ENCODE data around the gene GALNT7. TPM values are rescaled to one million over a fixed set of nuclear protein-coding genes. Genes with fewer than 3 reads are reported as not detected.

Gene GALNT7
- total and polyA plus RNA-seq, 10 of the 15 experiments (the other 5 are each of a cell fraction or from before 2014, with no cell fraction given), result 14.2 to 33.2 (median 28.9) TPM

GRCh38 chr4:173235050-173235449, 66.4 kb downstream of the GALNT7 start:
- Histone ChIP-seq H3K4me3 (no peak overlapping the region), H3K79me2 (ENCODE audit: control insufficient read depth, insufficient read depth, low read length) (peaks cover 1% of the 10 kb centered on the region), H3K36me3 (ENCODE audit: control insufficient read depth in 2 of 2, insufficient read depth in 2 of 2, low read length in 1 of 2) (peaks cover 0 to 4% of the 10 kb centered on the region in 2 experiments; a peak in 1 of 4 replicates), H3K4me1 (ENCODE audit: control insufficient read depth, insufficient read depth, low read length) (no peaks in the 10 kb centered on the region), H3K9ac (ENCODE audit: control insufficient read depth, insufficient read depth, low read length) (no peak overlapping the region), H3K4me2 (ENCODE audit: control insufficient read depth, insufficient read depth) (no peak overlapping the region), H3K9me3 (replicated peaks; ENCODE audit: control insufficient read depth, insufficient read depth, low read length) (no peaks in the 10 kb centered on the region; the same call in 1 of the 3 replicates), H3K27ac (ENCODE audit: control insufficient read depth, insufficient read depth) (no peak overlapping the region), H4K20me1 (ENCODE audit: control insufficient read depth, insufficient read depth) (no peaks in the 10 kb centered on the region), H2AFZ (ENCODE audit: control insufficient read depth, low read depth, low read length) (no peak overlapping the region), H3K27me3 (replicated peaks in 1 of 2; ENCODE audit: control insufficient read depth in 2 of 2, insufficient read depth in 2 of 2, low read length in 1 of 2) (no peaks in the 10 kb centered on the region)
- DNase-seq (ENCODE audit: low read depth, low spot score), result no peak
- no peak for TF ChIP-seq TARDBP (IDR thresholded peaks at IDR 0.05; ENCODE audit: borderline replicate concordance)
- no peak for TF ChIP-seq ZBTB33 (IDR thresholded peaks at IDR 0.05)
- TF ChIP-seq USF2 (IDR thresholded peaks at IDR 0.05; ENCODE audit: borderline replicate concordance, low read depth, low read length), result no peak
- TF ChIP-seq HSF1 (IDR thresholded peaks at IDR 0.05; ENCODE audit: low read depth, low read length), result no peak
- no peak for TF ChIP-seq SKIL (IDR thresholded peaks at IDR 0.05; ENCODE audit: low read depth, poor library complexity, severe bottlenecking)
- TF ChIP-seq ZBTB4 (CRISPR knock-in tag; IDR thresholded peaks at IDR 0.05), result no peak
- in situ Hi-C loops (cut with MboI) (no loop called here), intact Hi-C loops (cut with micrococcal nuclease; ENCODE audit: unreplicated experiment) (no loop called here)
- RAD21 ChIA-PET (ENCODE audit: unreplicated experiment), result interaction anchor here (1.4 kb wide), 1 partner anchor 22 kb away, joined by 3 read pairs; no protein-coding TSS in a partner anchor
- WGBS (ENCODE audit: insufficient coverage, insufficient replicate concordance, low lambda C conversion rate, missing lambda C conversion rate), result 83% methylated on average over 3 of the region's 3 CpGs
- SMC1A ChIA-PET (ENCODE audit: uncharacterized antibody, unreplicated experiment), result no interaction called here
- POLR2A ChIA-PET, result no interaction called here
- ATAC-seq, result no peak
- no TSS peak for BruUV-seq (replicated peaks)
- CTCF ChIA-PET, result no interaction called here
- FAIRE-seq, result no peak

All from GM12878 (cell line).